ENCODE data around the gene AP1S3.
A peak's percentile ranks its signal among the peaks of the same experiment; 100 is the strongest.

Gene AP1S3

DNA sequence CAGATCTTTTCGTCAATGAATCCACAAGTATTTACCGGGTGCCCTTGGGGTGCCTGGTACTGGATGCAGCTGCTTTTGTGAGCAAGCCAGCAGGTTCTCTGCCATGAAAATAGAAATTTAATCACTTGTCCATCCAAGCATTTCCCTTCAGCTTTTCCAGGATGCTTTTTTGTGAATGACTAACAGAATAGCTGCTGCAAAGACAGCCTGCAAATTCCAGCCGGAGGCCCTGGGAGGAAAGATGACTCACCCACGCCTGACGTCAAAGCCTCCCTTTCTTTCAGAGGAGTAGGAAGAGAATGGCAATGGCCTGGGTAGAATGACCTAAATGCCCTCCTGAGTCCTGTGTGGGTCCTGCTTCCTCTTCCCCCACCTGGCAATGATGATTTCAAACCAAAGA is 111.9 kb downstream of the AP1S3 start (continued):
- TF ChIP-seq, protein P1, sequence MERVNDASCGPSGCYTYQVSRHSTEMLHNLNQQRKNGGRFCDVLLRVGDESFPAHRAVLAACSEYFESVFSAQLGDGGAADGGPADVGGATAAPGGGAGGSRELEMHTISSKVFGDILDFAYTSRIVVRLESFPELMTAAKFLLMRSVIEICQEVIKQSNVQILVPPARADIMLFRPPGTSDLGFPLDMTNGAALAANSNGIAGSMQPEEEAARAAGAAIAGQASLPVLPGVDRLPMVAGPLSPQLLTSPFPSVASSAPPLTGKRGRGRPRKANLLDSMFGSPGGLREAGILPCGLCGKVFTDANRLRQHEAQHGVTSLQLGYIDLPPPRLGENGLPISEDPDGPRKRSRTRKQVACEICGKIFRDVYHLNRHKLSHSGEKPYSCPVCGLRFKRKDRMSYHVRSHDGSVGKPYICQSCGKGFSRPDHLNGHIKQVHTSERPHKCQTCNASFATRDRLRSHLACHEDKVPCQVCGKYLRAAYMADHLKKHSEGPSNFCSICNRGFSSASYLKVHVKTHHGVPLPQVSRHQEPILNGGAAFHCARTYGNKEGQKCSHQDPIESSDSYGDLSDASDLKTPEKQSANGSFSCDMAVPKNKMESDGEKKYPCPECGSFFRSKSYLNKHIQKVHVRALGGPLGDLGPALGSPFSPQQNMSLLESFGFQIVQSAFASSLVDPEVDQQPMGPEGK (CRISPR knock-in tag; IDR thresholded peaks at IDR 0.05; ENCODE audit: borderline replicate concordance) = peak; percentile 30; the same call in 1 of the 2 replicates
- TF ChIP-seq BACH2 (CRISPR knock-in tag; IDR thresholded peaks at IDR 0.05; ENCODE audit: borderline replicate concordance) = no peak

GRCh38 chr2:223724861-223725260 is 112.5 kb downstream of the AP1S3 start:
- TF ChIP-seq ESRRG (CRISPR knock-in tag; IDR thresholded peaks at IDR 0.05) (no peak), CSRNP3 (CRISPR knock-in tag; IDR thresholded peaks at IDR 0.05) (no peak), ZNF8 (CRISPR knock-in tag; IDR thresholded peaks at IDR 0.05) (no peak), ZNF565 (CRISPR knock-in tag; conservative IDR thresholded peaks at IDR 0.05; ENCODE audit: low read depth) (no peak), BACH2 (CRISPR knock-in tag; IDR thresholded peaks at IDR 0.05; ENCODE audit: borderline replicate concordance) (no peak), CSDC2 (CRISPR knock-in tag; IDR thresholded peaks at IDR 0.05) (no peak), TOX (CRISPR knock-in tag; IDR thresholded peaks at IDR 0.05; ENCODE audit: borderline replicate concordance) (no peak), ZFP30 (CRISPR knock-in tag; IDR thresholded peaks at IDR 0.05) (no peak), ZFP3 (CRISPR knock-in tag; IDR thresholded peaks at IDR 0.05) (no peak), GLIS3 (CRISPR knock-in tag; IDR thresholded peaks at IDR 0.05) (no peak), OSR1 (CRISPR knock-in tag; IDR thresholded peaks at IDR 0.05) (no peak), ZC3H10 (CRISPR knock-in tag; IDR thresholded peaks at IDR 0.05) (no peak), RARB (CRISPR knock-in tag; IDR thresholded peaks at IDR 0.05) (no peak), TCF4 (CRISPR knock-in tag; IDR thresholded peaks at IDR 0.05; ENCODE audit: borderline replicate concordance) (no peak), ZNF70 (CRISPR knock-in tag; IDR thresholded peaks at IDR 0.05) (no peak), ISL1 (CRISPR knock-in tag; IDR thresholded peaks at IDR 0.05) (no peak)
- TF ChIP-seq, protein P2, sequence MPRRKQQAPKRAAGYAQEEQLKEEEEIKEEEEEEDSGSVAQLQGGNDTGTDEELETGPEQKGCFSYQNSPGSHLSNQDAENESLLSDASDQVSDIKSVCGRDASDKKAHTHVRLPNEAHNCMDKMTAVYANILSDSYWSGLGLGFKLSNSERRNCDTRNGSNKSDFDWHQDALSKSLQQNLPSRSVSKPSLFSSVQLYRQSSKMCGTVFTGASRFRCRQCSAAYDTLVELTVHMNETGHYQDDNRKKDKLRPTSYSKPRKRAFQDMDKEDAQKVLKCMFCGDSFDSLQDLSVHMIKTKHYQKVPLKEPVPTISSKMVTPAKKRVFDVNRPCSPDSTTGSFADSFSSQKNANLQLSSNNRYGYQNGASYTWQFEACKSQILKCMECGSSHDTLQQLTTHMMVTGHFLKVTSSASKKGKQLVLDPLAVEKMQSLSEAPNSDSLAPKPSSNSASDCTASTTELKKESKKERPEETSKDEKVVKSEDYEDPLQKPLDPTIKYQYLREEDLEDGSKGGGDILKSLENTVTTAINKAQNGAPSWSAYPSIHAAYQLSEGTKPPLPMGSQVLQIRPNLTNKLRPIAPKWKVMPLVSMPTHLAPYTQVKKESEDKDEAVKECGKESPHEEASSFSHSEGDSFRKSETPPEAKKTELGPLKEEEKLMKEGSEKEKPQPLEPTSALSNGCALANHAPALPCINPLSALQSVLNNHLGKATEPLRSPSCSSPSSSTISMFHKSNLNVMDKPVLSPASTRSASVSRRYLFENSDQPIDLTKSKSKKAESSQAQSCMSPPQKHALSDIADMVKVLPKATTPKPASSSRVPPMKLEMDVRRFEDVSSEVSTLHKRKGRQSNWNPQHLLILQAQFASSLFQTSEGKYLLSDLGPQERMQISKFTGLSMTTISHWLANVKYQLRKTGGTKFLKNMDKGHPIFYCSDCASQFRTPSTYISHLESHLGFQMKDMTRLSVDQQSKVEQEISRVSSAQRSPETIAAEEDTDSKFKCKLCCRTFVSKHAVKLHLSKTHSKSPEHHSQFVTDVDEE (CRISPR knock-in tag; IDR thresholded peaks at IDR 0.05) = no peak
- TF ChIP-seq, protein P1 (CRISPR knock-in tag; IDR thresholded peaks at IDR 0.05; ENCODE audit: borderline replicate concordance) = no peak
- TF ChIP-seq, protein P3, sequence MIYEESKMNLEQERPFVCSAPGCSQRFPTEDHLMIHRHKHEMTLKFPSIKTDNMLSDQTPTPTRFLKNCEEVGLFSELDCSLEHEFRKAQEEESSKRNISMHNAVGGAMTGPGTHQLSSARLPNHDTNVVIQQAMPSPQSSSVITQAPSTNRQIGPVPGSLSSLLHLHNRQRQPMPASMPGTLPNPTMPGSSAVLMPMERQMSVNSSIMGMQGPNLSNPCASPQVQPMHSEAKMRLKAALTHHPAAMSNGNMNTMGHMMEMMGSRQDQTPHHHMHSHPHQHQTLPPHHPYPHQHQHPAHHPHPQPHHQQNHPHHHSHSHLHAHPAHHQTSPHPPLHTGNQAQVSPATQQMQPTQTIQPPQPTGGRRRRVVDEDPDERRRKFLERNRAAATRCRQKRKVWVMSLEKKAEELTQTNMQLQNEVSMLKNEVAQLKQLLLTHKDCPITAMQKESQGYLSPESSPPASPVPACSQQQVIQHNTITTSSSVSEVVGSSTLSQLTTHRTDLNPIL (CRISPR knock-in tag; IDR thresholded peaks at IDR 0.05; ENCODE audit: low read depth) = no peak
- peak; percentile 69 for ATAC-seq

GRCh38 chr2:223723954-223724411 is 113.4 kb downstream of the AP1S3 start:
- ATAC-seq = no peak
- TF ChIP-seq ISL1 (CRISPR knock-in tag; IDR thresholded peaks at IDR 0.05) (no peak), ZFP3 (CRISPR knock-in tag; IDR thresholded peaks at IDR 0.05) (no peak), BACH2 (CRISPR knock-in tag; IDR thresholded peaks at IDR 0.05; ENCODE audit: borderline replicate concordance) (no peak), CSRNP3 (CRISPR knock-in tag; IDR thresholded peaks at IDR 0.05) (no peak), ZNF70 (CRISPR knock-in tag; IDR thresholded peaks at IDR 0.05) (no peak), RARB (CRISPR knock-in tag; IDR thresholded peaks at IDR 0.05) (no peak), POU6F1 (CRISPR knock-in tag; IDR thresholded peaks at IDR 0.05; ENCODE audit: borderline replicate concordance, low read depth) (no peak), CSDC2 (CRISPR knock-in tag; IDR thresholded peaks at IDR 0.05) (no peak), TCF4 (CRISPR knock-in tag; IDR thresholded peaks at IDR 0.05; ENCODE audit: borderline replicate concordance) (no peak), ZNF8 (CRISPR knock-in tag; IDR thresholded peaks at IDR 0.05) (no peak), ZNF565 (CRISPR knock-in tag; conservative IDR thresholded peaks at IDR 0.05; ENCODE audit: low read depth) (no peak)
- TF ChIP-seq, protein P3 (CRISPR knock-in tag; IDR thresholded peaks at IDR 0.05; ENCODE audit: low read depth) = no peak

Measured in SK-N-SH treated with all-trans-retinoic acid at 6 μM for 48 hours (cell line).